HCT116 (cell line): ENCODE measurements around the gene EFEMP2. TPM values are rescaled to one million over a fixed set of nuclear protein-coding genes. Genes with fewer than 3 reads are reported as not detected.

ENCODE experiments used
- ATAC-seq: fragments of 200-7000 bp; cut with Tn5 transposase; 2 replicates; pipeline ENCODE4 v1.9.1; 2020; ENCODE audit warnings: mild to moderate bottlenecking, moderate library complexity
- BruUV-seq: library from RNA; stranded (reverse); fragments of 400-500 nt; replicated peaks from 2 replicates; lab custom pipeline; 2021; lab: Mats Ljungman, UMichigan
- CTCF ChIA-PET: fragments of 300-600 bp; sonication (Branson Sonifier 250); formaldehyde crosslinking; loops from one replicate; lab custom pipeline; 2021; ENCODE audit warnings: antibody characterized with exemption; lab: Charles Lee
- POLR2A ChIA-PET: fragments of 300-600, 350-600 bp; sonication (Branson Sonifier 250); formaldehyde crosslinking; loops from one replicate; lab custom pipeline; 2021; ENCODE audit warnings: antibody characterized with exemption; lab: Charles Lee
- RAD21 ChIA-PET, 2 experiments: fragments of 300-600 bp; sonication (Branson Sonifier 250); formaldehyde crosslinking; loops; one replicate each; lab custom pipeline; 2023; ENCODE audit warnings: low total read pairs in 2 of 2; ENCODE audit not compliant: uncharacterized antibody in 2 of 2, unreplicated experiment in 2 of 2, low non-redundant PET in 1 of 2; lab: Charles Lee
- DNase-seq: peaks from one replicate; pipeline ENCODE4 v3.0.0-alpha.2; 2010; ENCODE audit warnings: low read depth, low spot score
- H2AFZ ChIP-seq: fragments of 200-600 bp; shearing (Covaris generic), sonication (generic); 2 replicates; pipeline ENCODE4 v1.6.1; 2017; ENCODE audit warnings: low read depth, mixed run types, mixed read lengths, antibody characterized with exemption, low read length; ENCODE audit not compliant: poor library complexity, severe bottlenecking
- H3K27ac ChIP-seq: 2 replicates; pipeline ENCODE4 v1.5.1; 2012; ENCODE audit warnings: low read depth, low read length
- H3K27me3 ChIP-seq: fragments of 200-600 bp; sonication (generic); 2 replicates; pipeline ENCODE4 v1.6.1; 2016; ENCODE audit warnings: mixed run types, low read length, mixed read lengths; ENCODE audit not compliant: insufficient read depth
- H3K36me3 ChIP-seq, 2 experiments: fragments of 200-500 bp in 1 of 2; fragments of 200-600 bp in 1 of 2; sonication (Bioruptor generic) in 1 of 2; sonication (generic) in 1 of 2; 2 replicates each; pipeline versions ENCODE4 v1.5.1 to v1.6.1; 2014 to 2016; ENCODE audit warnings: low read length in 2 of 2, inconsistent platforms in 1 of 2, mixed read lengths in 1 of 2, mixed run types in 1 of 2; ENCODE audit not compliant: insufficient read depth in 2 of 2, control insufficient read depth in 1 of 2
- H3K4me1 ChIP-seq, 2 experiments: fragments of 200-600 bp in 1 of 2; sonication (generic) in 1 of 2; 2 replicates each; pipeline versions ENCODE4 v1.5.1 to v1.6.1; 2012 to 2017; ENCODE audit warnings: low read length in 2 of 2, inconsistent platforms in 1 of 2, mild to moderate bottlenecking in 1 of 2, mixed read lengths in 1 of 2, mixed run types in 1 of 2, moderate library complexity in 1 of 2; ENCODE audit not compliant: insufficient read depth in 2 of 2, control insufficient read depth in 1 of 2
- H3K4me2 ChIP-seq: fragments of 200-600 bp; sonication (generic); 2 replicates; pipeline ENCODE4 v1.6.1; 2017; ENCODE audit warnings: mixed run types, low read length, mixed read lengths
- H3K4me3 ChIP-seq, 2 experiments: fragments of 200-600 bp in 1 of 2; sonication (generic) in 1 of 2; replicated peaks in 1 of 2; 2 replicates each; pipeline ENCODE4 v1.5.1; 2011 to 2016; ENCODE audit warnings: low read length in 2 of 2, control low read depth in 1 of 2, low read depth in 1 of 2, mild to moderate bottlenecking in 1 of 2, mixed read lengths in 1 of 2, mixed run types in 1 of 2
- H3K79me2 ChIP-seq: fragments of 200-600 bp; sonication (generic); 2 replicates; pipeline ENCODE4 v1.6.1; 2017; ENCODE audit warnings: mild to moderate bottlenecking, mixed run types, low read length, moderate library complexity, mixed read lengths; ENCODE audit not compliant: insufficient read depth
- H3K9ac ChIP-seq: fragments of 200-600 bp; sonication (generic); 2 replicates; pipeline ENCODE4 v1.6.1; 2016; ENCODE audit warnings: low read length, mixed read lengths
- H3K9me2 ChIP-seq: fragments of 200-600 bp; sonication (generic), shearing (Covaris generic); 2 replicates; pipeline ENCODE4 v1.6.1; 2017; ENCODE audit warnings: mixed run types, mild to moderate bottlenecking, moderate library complexity; ENCODE audit not compliant: insufficient read depth
- H3K9me3 ChIP-seq, 2 experiments: fragments of 200-500 bp in 1 of 2; fragments of 200-600 bp in 1 of 2; sonication (Bioruptor generic) in 1 of 2; sonication (generic) in 1 of 2; 2 replicates each; pipeline ENCODE4 v1.6.1; 2014 to 2017; ENCODE audit warnings: low read length in 2 of 2, mixed read lengths in 2 of 2, inconsistent platforms in 1 of 2, low read depth in 1 of 2, mild to moderate bottlenecking in 1 of 2, mixed run types in 1 of 2, moderate library complexity in 1 of 2; ENCODE audit not compliant: control insufficient read depth in 1 of 2, insufficient read depth in 1 of 2
- H4K20me1 ChIP-seq: fragments of 200-600 bp; sonication (generic), shearing (Covaris generic); 2 replicates; pipeline ENCODE4 v1.6.1; 2017; ENCODE audit warnings: mixed run types, mild to moderate bottlenecking, moderate library complexity; ENCODE audit not compliant: insufficient read depth
- EZH2 ChIP-seq: fragments of 200-600 bp; sonication (generic); IDR thresholded peaks from 2 replicates; pipeline ENCODE4 v1.6.1; 2017; ENCODE audit warnings: antibody characterized with exemption, mixed run types
- FOSL1 ChIP-seq: IDR thresholded peaks from 2 replicates; pipeline ENCODE4 v1.6.1; 2012; ENCODE audit warnings: low read depth
- JUND ChIP-seq: IDR thresholded peaks from 2 replicates; pipeline ENCODE4 v1.6.1; 2012
- RAD21 ChIP-seq: IDR thresholded peaks from 2 replicates; pipeline ENCODE4 v1.6.1; 2012; ENCODE audit warnings: low read depth, mild to moderate bottlenecking
- SIN3A ChIP-seq: IDR thresholded peaks from 2 replicates; pipeline ENCODE4 v1.6.1; 2012; ENCODE audit warnings: low read depth
- SP1 ChIP-seq: IDR thresholded peaks from 2 replicates; pipeline ENCODE4 v1.6.1; 2012; ENCODE audit warnings: low read depth
- YY1 ChIP-seq: IDR thresholded peaks from 2 replicates; pipeline ENCODE4 v1.6.1; 2011; ENCODE audit warnings: low read length, low read depth, moderate library complexity, mild to moderate bottlenecking; ENCODE audit not compliant: insufficient replicate concordance; ENCODE audit errors: extremely low read depth
- ZFX ChIP-seq: fragments of 450-650 bp; IDR thresholded peaks from 2 replicates; pipeline ENCODE4 v1.6.1; 2017
- ZNF274 ChIP-seq: fragments of 200-500 bp; sonication (Bioruptor generic); IDR thresholded peaks from 2 replicates; pipeline ENCODE4 v1.6.1; 2014; ENCODE audit warnings: mild to moderate bottlenecking, low read depth, low read length, inconsistent platforms
- intact Hi-C: fragments of 100-400 bp; cut with micrococcal nuclease; formaldehyde crosslinking; loops from 2 replicates; pipeline ENCODE4 v1.10.0; 2022
- total RNA-seq: library from RNA; stranded (reverse); gene quantifications from one replicate; pipeline ENCODE4 v1.2.1, GENCODE V29; 2021; ENCODE audit not compliant: unreplicated experiment
- TF ChIP-seq, protein P1 (sequence below): IDR thresholded peaks from 2 replicates; pipeline ENCODE4 v1.6.1; 2012
- TF ChIP-seq, protein P2 (sequence below): IDR thresholded peaks from 2 replicates; pipeline ENCODE4 v1.6.1; 2012

The EFEMP2 gene
- total RNA-seq, 1 experiment from 2014 or later = 8.4 TPM

- peaks cover 7 to 26% of the 10 kb centered on the region in 2 experiments for H3K4me1 ChIP-seq
- POLR2A ChIA-PET = interaction anchor here (1.4 to 1.6 kb wide), 2 partner anchors 12 to 24 kb away, joined by 3 to 9 read pairs; partner anchors contain the start of gene CFL1
- peaks cover 39% of the 10 kb centered on the region for H3K79me2 ChIP-seq
- peaks cover 14 to 50% of the 10 kb centered on the region in 2 experiments for H3K36me3 ChIP-seq
- ATAC-seq = no peak
- no peaks in the 10 kb centered on the region for H3K9me2 ChIP-seq
- no peak for DNase-seq
- H3K4me2 ChIP-seq = no peak overlapping the region
- intact Hi-C loops = no loop called here
- CTCF ChIA-PET = interaction anchor here (1.6 kb wide), 1 partner anchor 34 kb away, joined by 5 read pairs; no protein-coding TSS in a partner anchor
- no peak overlapping the region for H3K9ac ChIP-seq
- RAD21 ChIA-PET = no interaction called here
- H2AFZ ChIP-seq = no peak overlapping the region
- H3K9me3 ChIP-seq = no peaks in the 10 kb centered on the region
- no peaks in the 10 kb centered on the region for H4K20me1 ChIP-seq
- H3K27ac ChIP-seq = no peak overlapping the region
- H3K4me3 ChIP-seq = no peak overlapping the region
- no TSS peak for BruUV-seq
- H3K27me3 ChIP-seq = no peaks in the 10 kb centered on the region
- TF ChIP-seq FOSL1 = no peak
- no peak for TF ChIP-seq YY1
- no peak for TF ChIP-seq ZFX
- TF ChIP-seq EZH2 = no peak
- no peak for TF ChIP-seq RAD21
- no peak for TF ChIP-seq SP1
- TF ChIP-seq, protein P1, sequence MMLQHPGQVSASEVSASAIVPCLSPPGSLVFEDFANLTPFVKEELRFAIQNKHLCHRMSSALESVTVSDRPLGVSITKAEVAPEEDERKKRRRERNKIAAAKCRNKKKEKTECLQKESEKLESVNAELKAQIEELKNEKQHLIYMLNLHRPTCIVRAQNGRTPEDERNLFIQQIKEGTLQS = no peak
- no peak for TF ChIP-seq SIN3A
- TF ChIP-seq, protein P2, sequence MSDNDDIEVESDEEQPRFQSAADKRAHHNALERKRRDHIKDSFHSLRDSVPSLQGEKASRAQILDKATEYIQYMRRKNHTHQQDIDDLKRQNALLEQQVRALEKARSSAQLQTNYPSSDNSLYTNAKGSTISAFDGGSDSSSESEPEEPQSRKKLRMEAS = no peak
- no peak for TF ChIP-seq ZNF274
- TF ChIP-seq JUND = no peak
Observed at GRCh38 chr11:65883058-65883761, 10.6 kb upstream of the EFEMP2 start.
